ENCODE measurements around the gene KDELR3. TPM values are rescaled to one million over a fixed set of nuclear protein-coding genes. Genes with fewer than 3 reads are reported as not detected.

KDELR3 gene
- total RNA-seq, 1 donor from 2014 or later: 8.3 TPM

GRCh38 chr22:38494939-38495338, 27.0 kb downstream of the KDELR3 start:
- Histone ChIP-seq H3K27ac (no peak overlapping the region), H3K4me3 (no peak overlapping the region), H3K4me1 (peaks cover 25% of the 10 kb centered on the region), H3K36me3 (peaks cover 100% of the 10 kb centered on the region), H3K9me3 (no peaks in the 10 kb centered on the region), H3K27me3 (ENCODE audit: low read depth) (no peaks in the 10 kb centered on the region)
- TF ChIP-seq CTCF (IDR thresholded peaks at IDR 0.05): no peak
- intact Hi-C loops (cut with DNase I): no loop called here
- ATAC-seq (no peak), DNase-seq (no peak)

GRCh38 chr22:38497869-38498268, 30.0 kb downstream of the KDELR3 start:
- intact Hi-C loops (cut with DNase I): no loop called here
- Histone ChIP-seq H3K36me3 (peaks cover 99% of the 10 kb centered on the region), H3K4me1 (peaks cover 24% of the 10 kb centered on the region), H3K9me3 (no peaks in the 10 kb centered on the region), H3K27me3 (ENCODE audit: low read depth) (no peaks in the 10 kb centered on the region), H3K4me3 (no peak overlapping the region), H3K27ac (no peak overlapping the region)
- DNase-seq (no peak), ATAC-seq (no peak)
- no peak for TF ChIP-seq CTCF (IDR thresholded peaks at IDR 0.05)

- Histone ChIP-seq H3K4me3 (peak overlapping the region; percentile 0), H3K27ac (no peak overlapping the region), H3K36me3 (peaks cover 64% of the 10 kb centered on the region), H3K9me3 (no peaks in the 10 kb centered on the region), H3K4me1 (peaks cover 38% of the 10 kb centered on the region), H3K27me3 (ENCODE audit: low read depth) (no peaks in the 10 kb centered on the region)
- DNase-seq (no peak), ATAC-seq (no peak)
- no peak for TF ChIP-seq CTCF (IDR thresholded peaks at IDR 0.05)
- intact Hi-C loops (cut with DNase I): no loop called here
These were observed 34.1 kb downstream of the KDELR3 start for GRCh38 chr22:38501797-38502672.

- no peak for TF ChIP-seq CTCF (IDR thresholded peaks at IDR 0.05)
- Histone ChIP-seq H3K36me3 (peaks cover 54% of the 10 kb centered on the region), H3K9me3 (no peaks in the 10 kb centered on the region), H3K4me1 (peaks cover 42% of the 10 kb centered on the region), H3K4me3 (peak overlapping the region; percentile 80), H3K27ac (no peak overlapping the region), H3K27me3 (ENCODE audit: low read depth) (no peaks in the 10 kb centered on the region)
- DNase-seq (no peak), ATAC-seq (no peak)
- intact Hi-C loops (cut with DNase I): no loop called here
These were observed 35.1 kb downstream of the KDELR3 start for GRCh38 chr22:38503021-38503420.

GRCh38 chr22:38504731-38505540, 37.0 kb downstream of the KDELR3 start:
- ATAC-seq (peak; percentile 24 to 46), DNase-seq (peak; percentile 80)
- TF ChIP-seq CTCF (IDR thresholded peaks at IDR 0.05): no peak
- H3K4me1 ChIP-seq: peaks cover 42% of the 10 kb centered on the region
- H3K27me3 ChIP-seq (ENCODE audit: low read depth): no peaks in the 10 kb centered on the region
- intact Hi-C loops (cut with DNase I): no loop called here
- H3K27ac ChIP-seq: peak overlapping the region; percentile 100
- H3K4me3 ChIP-seq: peak overlapping the region; percentile 80
- H3K9me3 ChIP-seq: no peaks in the 10 kb centered on the region
- H3K36me3 ChIP-seq: peaks cover 35% of the 10 kb centered on the region

Data from lower lobe of right lung (tissue), 2 donors.